H9 (cell line): ENCODE data around the gene ZC3H6. TPM values are rescaled to one million over a fixed set of nuclear protein-coding genes. Genes with fewer than 3 reads are reported as not detected.

ENCODE experiments used
- DNase-seq: peaks from one replicate; pipeline ENCODE4 v3.0.0-alpha.2; 2017
- H2AFZ ChIP-seq: one replicate; pipeline ENCODE4 v1.6.1; 2013; ENCODE audit warnings: mild to moderate bottlenecking, low read length, control low read depth, moderate library complexity
- H2AK5ac ChIP-seq: 2 replicates; pipeline ENCODE4 v1.6.1; 2013; ENCODE audit warnings: low read length, control low read depth, mixed read lengths; ENCODE audit not compliant: insufficient read length
- H2BK120ac ChIP-seq: one replicate; pipeline ENCODE4 v1.6.1; 2013; ENCODE audit warnings: low read depth, mild to moderate bottlenecking, low read length, control low read depth, inconsistent platforms; ENCODE audit not compliant: poor library complexity, severe bottlenecking
- H2BK12ac ChIP-seq: 2 replicates; pipeline ENCODE4 v1.6.1; 2013; ENCODE audit warnings: low read length, control low read depth, mixed read lengths, low read depth; ENCODE audit not compliant: insufficient read length
- H2BK15ac ChIP-seq: 2 replicates; pipeline ENCODE4 v1.6.1; 2013; ENCODE audit warnings: low read depth, low read length, control low read depth
- H2BK20ac ChIP-seq: one replicate; pipeline ENCODE4 v1.6.1; 2013; ENCODE audit warnings: low read depth, mild to moderate bottlenecking, low read length, control low read depth, inconsistent platforms; ENCODE audit not compliant: poor library complexity, severe bottlenecking
- H2BK5ac ChIP-seq: 2 replicates; pipeline ENCODE4 v1.6.1; 2013; ENCODE audit warnings: low read length, control low read depth, mixed read lengths; ENCODE audit not compliant: insufficient read length
- H3K14ac ChIP-seq: 2 replicates; pipeline ENCODE4 v1.6.1; 2013; ENCODE audit warnings: low read length, control low read depth; ENCODE audit not compliant: insufficient read depth
- H3K18ac ChIP-seq: 2 replicates; pipeline ENCODE4 v1.6.1; 2013; ENCODE audit warnings: low read depth, mild to moderate bottlenecking, mixed read lengths, low read length, control low read depth; ENCODE audit not compliant: insufficient read length
- H3K23ac ChIP-seq: 2 replicates; pipeline ENCODE4 v1.6.1; 2013; ENCODE audit warnings: low read length, control low read depth, mixed read lengths, low read depth; ENCODE audit not compliant: insufficient read length
- H3K23me2 ChIP-seq: 2 replicates; pipeline ENCODE4 v1.6.1; 2013; ENCODE audit warnings: low read depth, mild to moderate bottlenecking, mixed read lengths, low read length, control low read depth; ENCODE audit not compliant: insufficient read length, poor library complexity, severe bottlenecking
- H3K27ac ChIP-seq: 2 replicates; pipeline ENCODE4 v1.5.1; 2013; ENCODE audit warnings: low read length, control low read depth, mixed read lengths, low read depth; ENCODE audit not compliant: insufficient read length
- H3K27me3 ChIP-seq: 2 replicates; pipeline ENCODE4 v1.6.1; 2013; ENCODE audit warnings: low read length, control low read depth, inconsistent platforms; ENCODE audit not compliant: insufficient read depth
- H3K4ac ChIP-seq: 2 replicates; pipeline ENCODE4 v1.6.1; 2013; ENCODE audit warnings: low read depth, mild to moderate bottlenecking, control low read depth, inconsistent platforms, low read length, moderate library complexity
- H3K4me1 ChIP-seq: 2 replicates; pipeline ENCODE4 v1.6.1; 2013; ENCODE audit warnings: low read length, control low read depth, inconsistent platforms; ENCODE audit not compliant: insufficient read depth
- H3K4me2 ChIP-seq: 2 replicates; pipeline ENCODE4 v1.6.1; 2013; ENCODE audit warnings: low read length, control low read depth, mixed read lengths; ENCODE audit not compliant: insufficient read length, insufficient read depth
- H3K56ac ChIP-seq: 2 replicates; pipeline ENCODE4 v1.6.1; 2013; ENCODE audit warnings: low read depth, mild to moderate bottlenecking, mixed read lengths, low read length, control low read depth; ENCODE audit not compliant: insufficient read length
- H3K79me1 ChIP-seq: 2 replicates; pipeline ENCODE4 v1.6.1; 2013; ENCODE audit warnings: low read depth, mild to moderate bottlenecking, moderate library complexity, low read length, control low read depth, inconsistent platforms; ENCODE audit not compliant: insufficient read depth, poor library complexity, severe bottlenecking
- H3K79me2 ChIP-seq: 2 replicates; pipeline ENCODE4 v1.6.1; 2013; ENCODE audit warnings: low read length, control low read depth, inconsistent platforms; ENCODE audit not compliant: insufficient read depth
- H3K9ac ChIP-seq: 2 replicates; pipeline ENCODE4 v1.6.1; 2013; ENCODE audit warnings: low read length, control low read depth, mixed read lengths; ENCODE audit not compliant: insufficient read length; ENCODE audit errors: extremely low read depth
- H3K9me3 ChIP-seq: one replicate; pipeline ENCODE4 v1.6.1; 2013; ENCODE audit warnings: low read depth, low read length, inconsistent platforms; ENCODE audit not compliant: control insufficient read depth
- H3T11ph ChIP-seq: one replicate; pipeline ENCODE4 v1.6.1; 2013; ENCODE audit warnings: mild to moderate bottlenecking, low read length, control low read depth, inconsistent platforms
- H4K20me1 ChIP-seq: one replicate; pipeline ENCODE4 v1.6.1; 2013; ENCODE audit not compliant: control insufficient read depth, insufficient read length, insufficient read depth
- H4K5ac ChIP-seq: 2 replicates; pipeline ENCODE4 v1.6.1; 2013; ENCODE audit warnings: low read depth, mild to moderate bottlenecking, mixed read lengths, low read length, control low read depth; ENCODE audit not compliant: insufficient read length
- H4K8ac ChIP-seq: replicated peaks from 2 replicates; pipeline ENCODE4 v1.6.1; 2013; ENCODE audit warnings: low read length, control low read depth, mixed read lengths, low read depth; ENCODE audit not compliant: insufficient read length
- H4K91ac ChIP-seq: 2 replicates; pipeline ENCODE4 v1.6.1; 2013; ENCODE audit warnings: low read depth, mild to moderate bottlenecking, moderate library complexity, mixed read lengths, low read length, control low read depth; ENCODE audit not compliant: insufficient read length
- H3K27ac Mint-ChIP-seq, 3 experiments: 2 replicates in 2 of 3; 3 replicates in 1 of 3; pipeline ENCODE4 v1.8.0; 2020 to 2021; ENCODE audit warnings: mixed read lengths in 3 of 3, mild to moderate bottlenecking in 1 of 3, moderate library complexity in 1 of 3
- H3K27me3 Mint-ChIP-seq: 2 replicates; pipeline ENCODE4 v1.8.0; 2021; ENCODE audit warnings: low read depth, mild to moderate bottlenecking, moderate library complexity, mixed read lengths
- H3K36me3 Mint-ChIP-seq, 3 experiments: 2 replicates in 2 of 3; 3 replicates in 1 of 3; pipeline ENCODE4 v1.8.0; 2020 to 2021; ENCODE audit warnings: low read depth in 3 of 3, mixed read lengths in 3 of 3; ENCODE audit not compliant: insufficient read depth in 1 of 3
- H3K4me1 Mint-ChIP-seq, 2 experiments: 2 replicates each; pipeline ENCODE4 v1.8.0; 2020; ENCODE audit warnings: mixed read lengths in 2 of 2
- H3K4me3 Mint-ChIP-seq, 2 experiments: 2 replicates in 1 of 2; 3 replicates in 1 of 2; pipeline ENCODE4 v1.8.0; 2020 to 2021; ENCODE audit warnings: mild to moderate bottlenecking in 2 of 2, mixed read lengths in 2 of 2, moderate library complexity in 1 of 2
- H3K9me3 Mint-ChIP-seq, 2 experiments: 2 replicates in 1 of 2; 3 replicates in 1 of 2; pipeline ENCODE4 v1.8.0; 2020; ENCODE audit warnings: mild to moderate bottlenecking in 2 of 2, mixed read lengths in 2 of 2, moderate library complexity in 1 of 2
- CTCF ChIP-seq: fragments of 200-600 bp; sonication (generic); conservative IDR thresholded peaks from 3 replicates; pipeline ENCODE4 v1.8.0; 2021; ENCODE audit warnings: antibody characterized with exemption, mild to moderate bottlenecking
- WGBS: extraction: QIAGEN DNeasy Blood & Tissue Kit; methylation state at CpG from one replicate; pipeline ENCODE4 v1.1.7; 2013; ENCODE audit warnings: missing lambda C conversion rate, low lambda C conversion rate, mixed read lengths; ENCODE audit not compliant: insufficient read length; ENCODE audit errors: extremely low coverage; 5-methylcytosine and 5-hydroxymethylcytosine counted together
- total RNA-seq: library from RNA; stranded (reverse); gene quantifications from 2 replicates; pipeline ENCODE4 v1.2.1, GENCODE V29; 2021

The ZC3H6 gene
- total RNA-seq, 1 experiment from 2014 or later = 3.5 TPM

- H3K23me2 ChIP-seq = no peaks in the 10 kb centered on the region
- no peak overlapping the region for H2BK15ac ChIP-seq
- no CpG with 5 or more reads among the region's 1 CpG for WGBS
- H3T11ph ChIP-seq = no peak overlapping the region
- peaks cover 0 to 2% (median 0%) of the 10 kb centered on the region in 3 experiments; a peak in 2 of 7 replicates for H3K36me3 Mint-ChIP-seq
- no peaks in the 10 kb centered on the region; the same call in 1 of the 2 replicates for H3K79me2 ChIP-seq
- no peak overlapping the region for H2AFZ ChIP-seq
- H3K4me2 ChIP-seq = no peak overlapping the region
- H3K14ac ChIP-seq = no peak overlapping the region
- no peaks in the 10 kb centered on the region for H3K79me1 ChIP-seq
- H4K91ac ChIP-seq = no peak overlapping the region
- no peak overlapping the region for H3K4me3 Mint-ChIP-seq
- H2BK12ac ChIP-seq = no peak overlapping the region
- H3K9me3 ChIP-seq = no peaks in the 10 kb centered on the region
- H3K18ac ChIP-seq = no peak overlapping the region
- no peaks in the 10 kb centered on the region for H3K27me3 ChIP-seq
- no peak overlapping the region for H2BK120ac ChIP-seq
- H4K8ac ChIP-seq = no peak overlapping the region
- H3K23ac ChIP-seq = no peak overlapping the region
- no peaks in the 10 kb centered on the region for H3K9me3 Mint-ChIP-seq
- no peak overlapping the region for H3K9ac ChIP-seq
- DNase-seq = no peak
- no peak overlapping the region for H2AK5ac ChIP-seq
- H3K4ac ChIP-seq = no peak overlapping the region
- no peak overlapping the region for H3K27ac Mint-ChIP-seq
- H2BK20ac ChIP-seq = no peak overlapping the region
- H3K27me3 Mint-ChIP-seq = no peaks in the 10 kb centered on the region
- no peak overlapping the region for H3K27ac ChIP-seq
- no peaks in the 10 kb centered on the region for H3K4me1 ChIP-seq
- no peak for TF ChIP-seq CTCF
- no peak overlapping the region for H2BK5ac ChIP-seq
- H4K5ac ChIP-seq = no peak overlapping the region
- no peaks in the 10 kb centered on the region for H4K20me1 ChIP-seq
- no peaks in the 10 kb centered on the region for H3K4me1 Mint-ChIP-seq
- H3K56ac ChIP-seq = no peak overlapping the region
These were observed 35.5 kb upstream of the ZC3H6 start for GRCh38 chr2:112239862-112240261.
